Measurements from ENCODE around the gene GDF2. TPM values are rescaled to one million over a fixed set of nuclear protein-coding genes. Genes with fewer than 3 reads are reported as not detected.

GDF2 gene
- total RNA-seq, 3 donors from 2014 or later (not counting 1 experiment from before 2014, with no cell fraction given) = not detected

DNA sequence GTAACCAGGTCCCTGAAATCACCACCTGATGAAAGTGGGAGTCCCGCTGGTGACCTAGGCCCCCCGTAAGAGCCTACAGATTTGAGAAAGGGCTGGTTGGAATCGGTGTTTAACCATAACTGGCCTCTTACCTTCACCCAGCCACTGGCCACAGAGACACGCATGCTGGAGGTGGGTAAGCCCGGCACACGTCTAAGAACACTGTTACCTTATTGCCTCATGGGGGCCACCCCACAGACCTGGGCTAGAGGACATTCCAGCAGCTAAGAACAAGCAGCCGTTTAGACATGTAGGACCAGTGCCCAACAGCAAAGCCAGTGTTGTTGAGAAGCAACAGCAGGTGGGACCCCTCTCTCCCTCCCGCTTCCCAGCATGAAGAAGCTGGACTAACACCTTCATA lies 2.5 kb upstream of the GDF2 start:
- H3K9me3 ChIP-seq (ENCODE audit: control insufficient read depth, insufficient read depth, low read length) = no peaks in the 10 kb centered on the region
- no peak for DNase-seq
- ATAC-seq = no peak
- H3K4me3 Mint-ChIP-seq = no peak overlapping the region
- H3K4me1 ChIP-seq (ENCODE audit: control insufficient read depth, insufficient read depth, low read length) = no peaks in the 10 kb centered on the region
- TF ChIP-seq, protein P1, sequence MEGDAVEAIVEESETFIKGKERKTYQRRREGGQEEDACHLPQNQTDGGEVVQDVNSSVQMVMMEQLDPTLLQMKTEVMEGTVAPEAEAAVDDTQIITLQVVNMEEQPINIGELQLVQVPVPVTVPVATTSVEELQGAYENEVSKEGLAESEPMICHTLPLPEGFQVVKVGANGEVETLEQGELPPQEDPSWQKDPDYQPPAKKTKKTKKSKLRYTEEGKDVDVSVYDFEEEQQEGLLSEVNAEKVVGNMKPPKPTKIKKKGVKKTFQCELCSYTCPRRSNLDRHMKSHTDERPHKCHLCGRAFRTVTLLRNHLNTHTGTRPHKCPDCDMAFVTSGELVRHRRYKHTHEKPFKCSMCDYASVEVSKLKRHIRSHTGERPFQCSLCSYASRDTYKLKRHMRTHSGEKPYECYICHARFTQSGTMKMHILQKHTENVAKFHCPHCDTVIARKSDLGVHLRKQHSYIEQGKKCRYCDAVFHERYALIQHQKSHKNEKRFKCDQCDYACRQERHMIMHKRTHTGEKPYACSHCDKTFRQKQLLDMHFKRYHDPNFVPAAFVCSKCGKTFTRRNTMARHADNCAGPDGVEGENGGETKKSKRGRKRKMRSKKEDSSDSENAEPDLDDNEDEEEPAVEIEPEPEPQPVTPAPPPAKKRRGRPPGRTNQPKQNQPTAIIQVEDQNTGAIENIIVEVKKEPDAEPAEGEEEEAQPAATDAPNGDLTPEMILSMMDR (IDR thresholded peaks at IDR 0.05) = no peak
- H3K9me3 Mint-ChIP-seq = no peaks in the 10 kb centered on the region
- WGBS (ENCODE audit: insufficient coverage) = 92% methylated on average over 8 of the region's 8 CpGs
- H3K36me3 Mint-ChIP-seq = no peaks in the 10 kb centered on the region
- H3K27ac ChIP-seq (ENCODE audit: low read length) = no peak overlapping the region
- peaks cover 0 to 3% of the 10 kb centered on the region in 2 donors for H3K27me3 Mint-ChIP-seq (ENCODE audit: low read depth in 2 of 2)
- H3K27ac Mint-ChIP-seq = no peak overlapping the region
- no peak overlapping the region for H3K4me3 ChIP-seq (ENCODE audit: low read length)
- no peaks in the 10 kb centered on the region for H3K4me1 Mint-ChIP-seq
- H3K36me3 ChIP-seq (ENCODE audit: control insufficient read depth, insufficient read depth, low read length) = no peaks in the 10 kb centered on the region
- H3K27me3 ChIP-seq (ENCODE audit: control insufficient read depth, insufficient read depth, low read length) = no peaks in the 10 kb centered on the region
- intact Hi-C loops (cut with micrococcal nuclease) = no loop called here

GRCh38 chr10:47320812-47321211 lies 1.4 kb upstream of the GDF2 start:
- Histone ChIP-seq H3K36me3 (ENCODE audit: control insufficient read depth, insufficient read depth, low read length) (no peaks in the 10 kb centered on the region), H3K9me3 (ENCODE audit: control insufficient read depth, insufficient read depth, low read length) (no peaks in the 10 kb centered on the region), H3K27ac (ENCODE audit: low read length) (no peak overlapping the region), H3K27me3 (ENCODE audit: control insufficient read depth, insufficient read depth, low read length) (no peaks in the 10 kb centered on the region), H3K4me1 (ENCODE audit: control insufficient read depth, insufficient read depth, low read length) (no peaks in the 10 kb centered on the region), H3K4me3 (ENCODE audit: low read length) (no peak overlapping the region)
- H3K4me1 Mint-ChIP-seq = no peaks in the 10 kb centered on the region
- H3K27me3 Mint-ChIP-seq (ENCODE audit: low read depth in 2 of 2) = peaks cover 0 to 3% of the 10 kb centered on the region in 2 donors
- WGBS (ENCODE audit: insufficient coverage) = 88% methylated on average over 6 of the region's 6 CpGs
- ATAC-seq (no peak), DNase-seq (no peak)
- no peaks in the 10 kb centered on the region for H3K36me3 Mint-ChIP-seq
- TF ChIP-seq, protein P1 (IDR thresholded peaks at IDR 0.05) = no peak
- intact Hi-C loops (cut with micrococcal nuclease) = no loop called here
- no peak overlapping the region for H3K4me3 Mint-ChIP-seq
- H3K9me3 Mint-ChIP-seq = no peaks in the 10 kb centered on the region
- H3K27ac Mint-ChIP-seq = no peak overlapping the region

- ATAC-seq (no peak), DNase-seq (no peak)
- no peaks in the 10 kb centered on the region for H3K4me1 Mint-ChIP-seq
- Histone ChIP-seq H3K4me3 (ENCODE audit: low read length) (no peak overlapping the region), H3K27ac (ENCODE audit: low read length) (no peak overlapping the region), H3K36me3 (ENCODE audit: control insufficient read depth, insufficient read depth, low read length) (no peaks in the 10 kb centered on the region), H3K9me3 (ENCODE audit: control insufficient read depth, insufficient read depth, low read length) (no peaks in the 10 kb centered on the region), H3K27me3 (ENCODE audit: control insufficient read depth, insufficient read depth, low read length) (no peaks in the 10 kb centered on the region), H3K4me1 (ENCODE audit: control insufficient read depth, insufficient read depth, low read length) (no peaks in the 10 kb centered on the region)
- WGBS (ENCODE audit: insufficient coverage) = 85% methylated on average over 8 of the region's 8 CpGs
- H3K4me3 Mint-ChIP-seq = no peak overlapping the region
- no peak overlapping the region for H3K27ac Mint-ChIP-seq
- TF ChIP-seq, protein P1 (IDR thresholded peaks at IDR 0.05) = no peak
- no peaks in the 10 kb centered on the region for H3K36me3 Mint-ChIP-seq
- intact Hi-C loops (cut with micrococcal nuclease) = no loop called here
- H3K9me3 Mint-ChIP-seq = no peaks in the 10 kb centered on the region
- peaks cover 0 to 3% of the 10 kb centered on the region in 2 donors for H3K27me3 Mint-ChIP-seq (ENCODE audit: low read depth in 2 of 2)
These were observed 596 bp upstream of the GDF2 start for GRCh38 chr10:47321521-47322195.

GRCh38 chr10:47323087-47323486 lies 833 bp downstream of the GDF2 start:
- Mint-ChIP-seq H3K27me3 (ENCODE audit: low read depth in 2 of 2) (peaks cover 0 to 3% of the 10 kb centered on the region in 2 donors), H3K4me1 (peaks cover 0 to 5% of the 10 kb centered on the region in 2 donors), H3K4me3 (no peak overlapping the region), H3K9me3 (no peaks in the 10 kb centered on the region), H3K36me3 (no peaks in the 10 kb centered on the region), H3K27ac (no peak overlapping the region)
- Histone ChIP-seq H3K36me3 (ENCODE audit: control insufficient read depth, insufficient read depth, low read length) (no peaks in the 10 kb centered on the region), H3K4me3 (ENCODE audit: low read length) (no peak overlapping the region), H3K27ac (ENCODE audit: low read length) (no peak overlapping the region), H3K9me3 (ENCODE audit: control insufficient read depth, insufficient read depth, low read length) (no peaks in the 10 kb centered on the region), H3K4me1 (ENCODE audit: control insufficient read depth, insufficient read depth, low read length) (no peaks in the 10 kb centered on the region), H3K27me3 (ENCODE audit: control insufficient read depth, insufficient read depth, low read length) (no peaks in the 10 kb centered on the region)
- intact Hi-C loops (cut with micrococcal nuclease) = no loop called here
- TF ChIP-seq, protein P1 (IDR thresholded peaks at IDR 0.05) = no peak
- DNase-seq = no peak
- 69% methylated on average over 1 of the region's 1 CpG for WGBS (ENCODE audit: insufficient coverage)
- ATAC-seq = no peak
